ENCODE measurements around the gene GPC5.
"Not testable (repeated sequence)": the region's sequence is repeated elsewhere in the genome, so short reads cannot be mapped to it uniquely, and the experiment has no call there.

- not testable (repeated sequence) for TF ChIP-seq POLR2A, CTCF (IDR thresholded peaks at IDR 0.05)
Observed at GRCh38 chr13:91898986-91899385, 500.6 kb downstream of the GPC5 start.
